Skeletal muscle tissue (tissue), 4 donors: ENCODE measurements around the gene EXOC3L2. TPM values are rescaled to one million over a fixed set of nuclear protein-coding genes. Genes with fewer than 3 reads are reported as not detected.

Experiments used
- H3K27ac ChIP-seq: one replicate; pipeline ENCODE4 v1.7.0; 2013; ENCODE audit warnings: mild to moderate bottlenecking, low read depth, low read length, inconsistent platforms
- H3K27me3 ChIP-seq, 3 donors: one replicate each; pipeline ENCODE4 v1.7.0; 2013; ENCODE audit warnings: low read length in 3 of 3; ENCODE audit not compliant: control insufficient read depth in 3 of 3, insufficient read depth in 3 of 3
- H3K36me3 ChIP-seq, 3 donors: one replicate each; pipeline ENCODE4 v1.7.0; 2013; ENCODE audit warnings: low read length in 3 of 3; ENCODE audit not compliant: control insufficient read depth in 3 of 3, insufficient read depth in 3 of 3
- H3K4me1 ChIP-seq, 3 donors: one replicate each; pipeline ENCODE4 v1.7.0; 2013; ENCODE audit warnings: low read length in 3 of 3, mild to moderate bottlenecking in 3 of 3; ENCODE audit not compliant: control insufficient read depth in 3 of 3, insufficient read depth in 3 of 3
- H3K4me3 ChIP-seq, 3 donors: one replicate each; pipeline ENCODE4 v1.7.0; 2013; ENCODE audit warnings: low read length in 3 of 3
- H3K9ac ChIP-seq, 3 donors: one replicate each; pipeline ENCODE4 v1.7.0; 2013; ENCODE audit warnings: low read length in 3 of 3, mild to moderate bottlenecking in 3 of 3, moderate library complexity in 2 of 3, low read depth in 1 of 3
- H3K9me3 ChIP-seq, 3 donors: one replicate each; pipeline ENCODE4 v1.7.0; 2013; ENCODE audit warnings: low read length in 3 of 3; ENCODE audit not compliant: control insufficient read depth in 3 of 3
- total RNA-seq: library from RNA; depleted of rRNA; stranded (reverse); fragments of >200 nt; gene quantifications from one replicate; pipeline ENCODE4 v1.2.3, GENCODE V29; 2014
- donor health status: Osteomylitis.

Gene EXOC3L2
- total RNA-seq, 1 donor from 2014 or later: 2.1 TPM

DNA sequence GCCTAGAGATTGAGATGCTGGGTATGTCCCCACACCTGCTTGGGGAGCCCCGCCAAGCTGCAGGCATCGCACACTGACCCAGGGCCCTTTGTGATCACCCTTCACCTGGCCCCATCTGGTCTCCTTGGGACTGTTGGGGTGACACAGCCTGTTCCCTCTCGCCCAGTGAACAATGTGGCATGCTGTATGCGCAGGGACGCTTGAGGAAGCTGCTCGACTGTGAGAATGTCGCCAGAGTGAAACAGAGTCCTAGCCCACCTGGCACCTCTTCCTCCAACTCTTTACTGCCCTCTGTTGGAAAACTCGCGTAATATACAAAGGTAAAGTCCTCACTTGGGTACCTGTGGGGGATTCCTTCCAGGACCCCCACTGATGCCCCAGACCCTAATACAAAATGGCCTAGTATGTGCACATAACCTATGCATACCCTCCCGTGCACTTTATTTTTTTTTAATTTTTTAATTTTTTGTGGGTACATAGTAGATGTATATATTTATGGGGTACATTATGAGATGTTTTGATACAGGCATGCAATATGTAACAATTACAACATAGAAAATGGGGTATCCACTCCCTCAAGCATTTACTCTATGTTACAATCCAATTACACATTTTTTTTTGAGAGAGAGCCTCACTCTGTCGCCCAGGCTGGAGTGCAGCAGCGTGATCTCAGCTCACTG, 57.6 kb downstream of the EXOC3L2 start:
- no peaks in the 10 kb centered on the region for H3K9me3 ChIP-seq
- H3K27ac ChIP-seq: no peak overlapping the region
- H3K4me1 ChIP-seq: no peaks in the 10 kb centered on the region
- no peak overlapping the region for H3K9ac ChIP-seq
- no peaks in the 10 kb centered on the region for H3K27me3 ChIP-seq
- H3K36me3 ChIP-seq: no peaks in the 10 kb centered on the region
- H3K4me3 ChIP-seq: no peak overlapping the region

DNA sequence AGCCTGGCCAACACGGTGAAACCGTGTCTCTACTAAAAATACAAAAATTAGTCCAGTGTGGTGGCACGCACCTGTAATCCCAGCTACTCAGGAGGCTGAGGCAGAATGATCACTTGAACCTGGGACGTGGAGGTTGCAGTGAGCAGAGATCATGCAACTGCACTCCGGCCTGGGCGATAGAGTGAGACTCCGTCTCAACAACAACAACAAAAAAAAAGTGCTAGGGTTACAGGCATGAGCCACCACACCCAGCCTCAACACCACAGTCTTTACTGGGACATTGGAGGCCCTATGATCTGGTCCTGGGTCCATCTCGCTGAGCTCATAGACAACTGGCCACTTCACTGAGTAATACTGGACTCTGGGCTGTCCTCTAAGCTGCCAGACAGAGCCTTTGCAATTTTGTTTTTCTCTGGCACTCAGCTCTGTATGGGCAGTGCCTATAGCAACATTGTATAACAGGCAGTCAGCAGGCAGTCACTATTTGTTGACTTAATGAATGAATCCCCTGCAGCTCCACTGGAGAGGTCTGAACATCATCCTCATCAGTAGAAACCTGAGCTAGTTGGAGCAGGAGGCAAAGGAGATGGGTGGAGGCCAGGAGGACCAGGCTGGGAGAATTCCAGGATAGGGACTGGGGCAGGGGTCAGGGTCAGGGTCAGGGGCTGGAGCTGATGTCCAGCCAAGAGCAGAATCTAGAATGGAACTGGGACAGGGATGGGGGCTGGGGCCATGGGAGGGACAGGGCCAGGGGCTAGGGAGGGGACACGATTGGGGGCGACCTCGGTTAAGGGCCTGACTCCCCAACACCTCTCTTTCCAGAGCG, 58.5 kb downstream of the EXOC3L2 start:
- H3K9ac ChIP-seq: no peak overlapping the region
- no peak overlapping the region for H3K27ac ChIP-seq
- no peaks in the 10 kb centered on the region for H3K36me3 ChIP-seq
- H3K4me1 ChIP-seq: no peaks in the 10 kb centered on the region
- no peaks in the 10 kb centered on the region for H3K9me3 ChIP-seq
- no peaks in the 10 kb centered on the region for H3K27me3 ChIP-seq
- no peak overlapping the region for H3K4me3 ChIP-seq

DNA sequence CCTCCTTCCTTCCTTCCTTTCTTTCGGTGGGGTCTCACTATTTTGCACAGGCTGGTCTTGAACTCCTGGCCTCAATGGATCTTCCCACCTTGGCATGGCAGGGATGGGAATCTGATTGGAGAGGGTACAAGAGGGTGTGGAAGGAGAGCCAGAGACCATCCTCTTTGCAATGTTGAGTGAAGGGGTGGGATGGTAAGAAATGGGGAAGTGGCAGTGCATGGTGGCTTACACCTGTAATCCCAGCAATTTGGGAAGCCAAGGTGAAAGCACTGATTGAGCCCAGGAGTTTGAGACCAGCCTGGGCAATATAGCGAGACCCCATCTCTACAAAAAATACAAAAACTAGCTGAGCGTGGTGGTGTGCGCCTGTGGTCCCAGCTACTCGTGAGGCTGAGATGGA, 61.1 kb downstream of the EXOC3L2 start:
- no peaks in the 10 kb centered on the region for H3K9me3 ChIP-seq
- H3K27ac ChIP-seq: no peak overlapping the region
- peaks cover 13 to 22% (median 16%) of the 10 kb centered on the region in 3 donors for H3K4me1 ChIP-seq
- no peak overlapping the region for H3K4me3 ChIP-seq
- no peaks in the 10 kb centered on the region for H3K27me3 ChIP-seq
- H3K36me3 ChIP-seq: peaks cover 0 to 5% (median 0%) of the 10 kb centered on the region in 3 donors
- no peak overlapping the region for H3K9ac ChIP-seq

DNA sequence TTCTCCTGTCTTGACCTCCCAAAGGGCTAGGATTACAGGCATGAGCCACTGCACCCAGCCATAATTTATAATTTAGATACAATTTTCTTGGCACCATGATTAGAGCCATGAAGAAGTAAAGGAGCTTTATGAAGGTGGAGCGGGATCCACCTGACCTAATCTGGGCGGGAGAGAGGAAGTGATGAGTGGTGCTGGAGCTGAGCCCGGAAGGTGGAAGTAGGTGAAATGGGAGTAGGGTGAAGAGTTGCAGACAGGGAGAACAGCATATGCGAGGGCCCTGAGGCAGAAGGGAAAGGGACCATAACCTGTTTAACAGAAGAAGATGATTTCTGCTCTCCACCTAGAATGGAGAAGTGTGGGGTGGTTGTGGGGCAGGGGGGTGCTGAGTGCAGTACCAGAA, 62.4 kb downstream of the EXOC3L2 start:
- Histone ChIP-seq H3K9me3 (no peaks in the 10 kb centered on the region), H3K4me1 (peaks cover 14 to 30% (median 19%) of the 10 kb centered on the region in 3 donors), H3K4me3 (no peak overlapping the region), H3K36me3 (peaks cover 0 to 5% (median 0%) of the 10 kb centered on the region in 3 donors), H3K9ac (no peak overlapping the region), H3K27me3 (no peaks in the 10 kb centered on the region), H3K27ac (no peak overlapping the region)

DNA sequence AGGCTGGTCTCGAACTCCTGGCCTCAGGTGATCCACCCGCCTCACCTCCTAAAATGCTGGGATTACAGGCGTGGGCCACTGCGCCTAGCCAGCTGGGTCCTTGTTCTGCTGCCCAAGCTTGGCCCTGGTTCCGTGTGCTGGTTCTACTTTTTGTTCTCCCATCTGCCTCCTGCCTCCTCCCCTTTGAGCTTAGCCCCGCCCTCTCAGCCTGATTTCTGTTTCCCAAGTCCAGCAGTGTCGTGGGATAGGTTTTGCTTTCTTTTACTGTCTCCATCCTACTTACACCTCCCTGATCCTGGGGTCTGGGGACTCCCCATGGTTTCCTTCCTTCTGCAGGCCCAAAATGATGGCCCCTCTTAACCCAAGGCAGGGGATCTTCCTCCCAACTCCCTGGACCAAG, 64.3 kb downstream of the EXOC3L2 start:
- H3K9ac ChIP-seq: peak overlapping the region in 1 of 3 donors; percentile 33
- no peaks in the 10 kb centered on the region for H3K9me3 ChIP-seq
- no peak overlapping the region for H3K4me3 ChIP-seq
- no peaks in the 10 kb centered on the region for H3K27me3 ChIP-seq
- peaks cover 0 to 5% (median 0%) of the 10 kb centered on the region in 3 donors for H3K36me3 ChIP-seq
- peaks cover 21 to 38% (median 27%) of the 10 kb centered on the region in 3 donors for H3K4me1 ChIP-seq
- no peak overlapping the region for H3K27ac ChIP-seq

DNA sequence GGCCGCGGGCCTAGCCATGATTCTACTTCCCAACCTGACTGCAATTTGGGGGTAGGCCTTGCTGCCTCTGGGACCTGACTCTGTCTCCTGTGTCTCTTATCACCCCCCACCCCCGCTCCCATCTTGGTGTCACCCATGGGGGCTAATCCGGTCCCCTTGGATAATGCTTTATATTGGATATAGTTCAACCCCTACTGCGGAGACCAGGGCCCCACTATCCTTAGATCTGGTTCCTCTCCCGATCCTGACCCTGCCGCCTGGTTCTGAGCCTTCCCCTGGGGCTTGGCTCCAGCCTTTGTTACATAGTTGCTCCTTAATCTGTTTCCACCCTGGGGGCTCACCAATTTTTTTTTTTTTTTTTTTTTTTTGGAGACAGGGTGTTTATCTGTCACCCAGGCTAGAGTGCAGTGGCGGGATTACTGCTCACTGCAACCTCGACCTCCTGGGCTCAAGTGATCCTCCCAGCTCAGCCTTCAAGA, 65.3 kb downstream of the EXOC3L2 start:
- H3K36me3 ChIP-seq: peaks cover 0 to 5% (median 0%) of the 10 kb centered on the region in 3 donors
- H3K27ac ChIP-seq: peak overlapping the region; percentile 88
- peaks cover 21 to 38% (median 27%) of the 10 kb centered on the region in 3 donors for H3K4me1 ChIP-seq
- H3K4me3 ChIP-seq: peak overlapping the region; percentile 54 to 98 (median 95)
- H3K27me3 ChIP-seq: no peaks in the 10 kb centered on the region
- no peaks in the 10 kb centered on the region for H3K9me3 ChIP-seq
- peak overlapping the region in 2 of 3 donors; percentile 79 to 92 for H3K9ac ChIP-seq

DNA sequence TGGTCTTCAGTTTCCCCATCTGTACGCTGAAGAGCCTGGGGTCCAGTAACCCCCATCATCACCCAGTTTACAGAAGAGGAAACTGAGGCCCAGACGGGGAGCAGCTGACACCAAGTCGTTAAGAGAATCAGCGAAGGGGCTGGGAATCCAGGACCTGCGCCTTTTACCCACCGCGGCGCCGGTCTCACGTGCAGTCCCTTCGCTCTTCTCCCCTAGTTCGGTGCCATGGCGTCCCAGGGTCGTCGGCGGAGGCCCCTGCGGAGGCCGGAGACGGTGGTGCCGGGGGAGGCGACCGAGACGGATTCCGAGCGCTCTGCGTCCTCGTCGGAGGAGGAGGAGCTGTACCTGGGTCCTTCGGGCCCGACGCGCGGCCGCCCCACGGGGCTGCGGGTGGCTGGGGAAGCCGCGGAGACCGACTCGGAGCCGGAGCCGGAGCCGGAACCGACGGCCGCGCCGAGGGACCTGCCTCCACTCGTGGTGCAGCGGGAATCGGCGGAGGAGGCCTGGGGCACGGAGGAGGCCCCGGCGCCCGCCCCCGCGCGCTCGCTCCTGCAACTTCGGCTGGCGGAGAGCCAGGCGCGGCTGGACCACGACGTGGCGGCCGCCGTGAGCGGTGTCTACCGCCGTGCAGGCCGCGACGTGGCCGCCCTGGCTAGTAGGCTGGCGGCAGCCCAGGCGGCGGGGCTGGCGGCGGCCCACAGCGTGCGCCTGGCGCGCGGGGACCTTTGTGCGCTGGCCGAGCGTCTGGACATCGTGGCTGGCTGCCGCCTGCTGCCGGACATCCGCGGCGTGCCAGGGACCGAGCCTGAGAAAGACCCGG, 65.9 kb downstream of the EXOC3L2 start:
- Histone ChIP-seq H3K9me3 (no peaks in the 10 kb centered on the region), H3K27ac (peak overlapping the region; percentile 88), H3K36me3 (peaks cover 0 to 5% (median 0%) of the 10 kb centered on the region in 3 donors), H3K4me1 (peaks cover 21 to 38% (median 27%) of the 10 kb centered on the region in 3 donors), H3K27me3 (no peaks in the 10 kb centered on the region), H3K4me3 (peak overlapping the region; percentile 95 to 98 (median 96)), H3K9ac (peak overlapping the region; percentile 79 to 93 (median 92))

DNA sequence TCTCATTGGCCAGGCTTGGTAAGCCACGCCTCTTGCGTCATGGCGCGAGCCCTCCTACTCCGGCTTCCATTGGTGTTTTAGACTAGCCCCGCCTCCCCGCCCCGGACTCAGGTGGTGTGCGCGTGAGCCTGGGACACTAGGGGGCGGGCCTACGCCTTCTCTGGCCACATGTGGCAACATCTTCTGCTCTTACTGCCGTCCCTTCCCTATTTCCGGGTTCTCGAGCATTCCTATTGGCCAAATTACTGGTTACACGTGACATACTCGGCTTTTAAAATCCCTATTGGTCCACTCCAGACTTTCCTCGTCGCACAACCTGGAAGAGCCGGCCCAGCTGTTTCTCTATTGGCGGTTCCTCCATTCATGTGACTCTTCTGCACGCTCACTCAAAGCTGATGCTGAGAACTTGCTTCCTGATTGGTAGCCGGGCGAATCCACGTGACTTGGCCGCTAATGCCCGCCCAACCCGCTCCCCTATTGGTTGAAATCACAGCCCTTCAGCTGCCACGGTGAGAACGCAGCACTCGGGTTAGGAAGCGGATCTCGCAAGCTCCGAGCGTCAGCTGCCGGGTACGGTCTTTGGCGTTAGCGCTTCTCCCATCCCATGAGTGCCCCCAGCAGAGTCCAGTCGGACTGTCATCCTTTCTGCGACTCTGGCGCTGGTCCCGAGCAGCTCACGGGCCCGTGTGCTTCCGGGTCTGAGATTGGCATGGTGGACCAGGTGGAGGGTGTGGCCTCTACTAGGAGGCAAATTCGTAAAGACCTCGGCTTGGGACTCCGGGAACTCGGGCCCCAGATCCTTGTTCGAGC, 66.7 kb downstream of the EXOC3L2 start, which contains the start of gene BLOC1S3:
Gene BLOC1S3, plus strand, starts transcription at position 523 of the 810 bp plus-strand sequence. CDS start 513 bp downstream, outside the sequence.
- peaks cover 21 to 38% (median 27%) of the 10 kb centered on the region in 3 donors for H3K4me1 ChIP-seq
- H3K4me3 ChIP-seq: peak within 1 kb of the TSS; percentile 95 to 98 (median 96)
- H3K9me3 ChIP-seq: no peaks in the 10 kb centered on the region
- peak within 1 kb of the TSS; percentile 87 to 94 (median 93) for H3K9ac ChIP-seq
- no peaks in the 10 kb centered on the region for H3K27me3 ChIP-seq
- H3K27ac ChIP-seq: peak within 1 kb of the TSS; percentile 98
- H3K36me3 ChIP-seq: peaks cover 0 to 5% (median 0%) of the 10 kb centered on the region in 3 donors

DNA sequence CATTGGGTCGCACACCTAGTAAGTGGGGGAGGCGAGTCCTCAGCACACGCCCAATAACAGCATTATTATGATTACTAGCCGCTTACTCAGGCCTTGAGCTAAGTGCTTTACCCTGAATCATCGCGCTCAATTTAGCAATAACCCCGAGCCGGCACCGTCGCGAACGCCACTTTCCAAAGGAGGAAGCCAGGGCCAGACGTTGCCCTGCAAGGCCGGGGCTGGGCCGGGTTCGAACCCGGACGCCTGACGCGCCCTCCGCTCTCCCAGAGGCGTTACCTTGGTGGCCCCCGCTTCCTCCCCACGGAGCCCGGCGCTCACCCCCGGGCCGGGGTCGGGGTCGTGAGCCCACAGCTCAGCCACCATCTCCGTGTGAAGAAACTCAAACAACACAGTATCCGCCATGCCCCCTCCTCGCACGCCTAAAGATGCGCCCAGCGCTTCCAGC, 67.4 kb downstream of the EXOC3L2 start, which contains the start of gene TRAPPC6A:
Gene TRAPPC6A, minus strand, starts transcription at position 421 of the 445 bp plus-strand sequence. Its CDS starts 19 bp downstream, at position 402.
- Histone ChIP-seq H3K4me1 (peaks cover 21 to 38% (median 27%) of the 10 kb centered on the region in 3 donors), H3K9ac (peak within 1 kb of the TSS; percentile 87 to 94 (median 93)), H3K36me3 (peaks cover 0 to 5% (median 0%) of the 10 kb centered on the region in 3 donors), H3K9me3 (no peaks in the 10 kb centered on the region), H3K27ac (peak within 1 kb of the TSS; percentile 98), H3K27me3 (no peaks in the 10 kb centered on the region), H3K4me3 (peak within 1 kb of the TSS; percentile 95 to 98 (median 96))
